ENCODE results near the gene SERPINE3.

The SERPINE3 gene

GRCh38 chr13:51318015-51318414 lies 21.5 kb upstream of the SERPINE3 start:
- H3K9me3 ChIP-seq (ENCODE audit: low read length), result no peaks in the 10 kb centered on the region
- H3K27me3 ChIP-seq (ENCODE audit: insufficient read depth, low read length), result no peaks in the 10 kb centered on the region
- no peak overlapping the region for H2AFZ ChIP-seq (ENCODE audit: low read depth, low read length)
- H3K36me3 ChIP-seq (ENCODE audit: insufficient read depth, low read length), result no peaks in the 10 kb centered on the region
- H3K4me1 ChIP-seq (ENCODE audit: insufficient read depth, low read length), result peaks cover 9% of the 10 kb centered on the region
- H3K4me3 ChIP-seq (ENCODE audit: low read length), result no peak overlapping the region

GRCh38 chr13:51318876-51319275 lies 20.6 kb upstream of the SERPINE3 start:
- Histone ChIP-seq H3K9me3 (ENCODE audit: low read length) (no peaks in the 10 kb centered on the region), H3K27me3 (ENCODE audit: insufficient read depth, low read length) (no peaks in the 10 kb centered on the region), H3K4me1 (ENCODE audit: insufficient read depth, low read length) (peaks cover 9% of the 10 kb centered on the region), H3K4me3 (ENCODE audit: low read length) (no peak overlapping the region), H2AFZ (ENCODE audit: low read depth, low read length) (no peak overlapping the region), H3K36me3 (ENCODE audit: insufficient read depth, low read length) (no peaks in the 10 kb centered on the region)

GRCh38 chr13:51321836-51322235 lies 17.7 kb upstream of the SERPINE3 start:
- no peak overlapping the region for H2AFZ ChIP-seq (ENCODE audit: low read depth, low read length)
- H3K4me3 ChIP-seq (ENCODE audit: low read length), result no peak overlapping the region
- H3K27me3 ChIP-seq (ENCODE audit: insufficient read depth, low read length), result no peaks in the 10 kb centered on the region
- peaks cover 7% of the 10 kb centered on the region for H3K4me1 ChIP-seq (ENCODE audit: insufficient read depth, low read length)
- no peaks in the 10 kb centered on the region for H3K36me3 ChIP-seq (ENCODE audit: insufficient read depth, low read length)
- H3K9me3 ChIP-seq (ENCODE audit: low read length), result no peaks in the 10 kb centered on the region

- H3K4me3 ChIP-seq (ENCODE audit: low read length), result no peak overlapping the region
- no peaks in the 10 kb centered on the region for H3K36me3 ChIP-seq (ENCODE audit: insufficient read depth, low read length)
- no peaks in the 10 kb centered on the region for H3K27me3 ChIP-seq (ENCODE audit: insufficient read depth, low read length)
- no peak overlapping the region for H2AFZ ChIP-seq (ENCODE audit: low read depth, low read length)
- H3K9me3 ChIP-seq (ENCODE audit: low read length), result no peaks in the 10 kb centered on the region
- peaks cover 7% of the 10 kb centered on the region for H3K4me1 ChIP-seq (ENCODE audit: insufficient read depth, low read length)
These were observed 16.7 kb upstream of the SERPINE3 start for GRCh38 chr13:51322826-51323225.

- Histone ChIP-seq H2AFZ (ENCODE audit: low read depth, low read length) (no peak overlapping the region), H3K36me3 (ENCODE audit: insufficient read depth, low read length) (no peaks in the 10 kb centered on the region), H3K4me3 (ENCODE audit: low read length) (no peak overlapping the region), H3K4me1 (ENCODE audit: insufficient read depth, low read length) (peaks cover 7% of the 10 kb centered on the region), H3K9me3 (ENCODE audit: low read length) (no peaks in the 10 kb centered on the region), H3K27me3 (ENCODE audit: insufficient read depth, low read length) (no peaks in the 10 kb centered on the region)
These were observed 15.5 kb upstream of the SERPINE3 start for GRCh38 chr13:51323824-51324511.

- H2AFZ ChIP-seq (ENCODE audit: low read depth, low read length), result no peak overlapping the region
- no peaks in the 10 kb centered on the region for H3K27me3 ChIP-seq (ENCODE audit: insufficient read depth, low read length)
- H3K36me3 ChIP-seq (ENCODE audit: insufficient read depth, low read length), result no peaks in the 10 kb centered on the region
- H3K9me3 ChIP-seq (ENCODE audit: low read length), result no peaks in the 10 kb centered on the region
- H3K4me3 ChIP-seq (ENCODE audit: low read length), result no peak overlapping the region
- H3K4me1 ChIP-seq (ENCODE audit: insufficient read depth, low read length), result peaks cover 7% of the 10 kb centered on the region
These were observed 14.6 kb upstream of the SERPINE3 start for GRCh38 chr13:51324714-51325420.

- Histone ChIP-seq H3K27me3 (ENCODE audit: insufficient read depth, low read length) (no peaks in the 10 kb centered on the region), H3K36me3 (ENCODE audit: insufficient read depth, low read length) (no peaks in the 10 kb centered on the region), H3K9me3 (ENCODE audit: low read length) (no peaks in the 10 kb centered on the region), H3K4me1 (ENCODE audit: insufficient read depth, low read length) (peaks cover 7% of the 10 kb centered on the region), H2AFZ (ENCODE audit: low read depth, low read length) (no peak overlapping the region), H3K4me3 (ENCODE audit: low read length) (no peak overlapping the region)
These were observed 13.7 kb upstream of the SERPINE3 start for GRCh38 chr13:51325837-51326236.

- H3K9me3 ChIP-seq (ENCODE audit: low read length), result no peaks in the 10 kb centered on the region
- no peak overlapping the region for H3K4me3 ChIP-seq (ENCODE audit: low read length)
- H2AFZ ChIP-seq (ENCODE audit: low read depth, low read length), result no peak overlapping the region
- no peaks in the 10 kb centered on the region for H3K36me3 ChIP-seq (ENCODE audit: insufficient read depth, low read length)
- H3K27me3 ChIP-seq (ENCODE audit: insufficient read depth, low read length), result no peaks in the 10 kb centered on the region
- H3K4me1 ChIP-seq (ENCODE audit: insufficient read depth, low read length), result peaks cover 7% of the 10 kb centered on the region
These were observed 12.7 kb upstream of the SERPINE3 start for GRCh38 chr13:51326777-51327176.

- H2AFZ ChIP-seq (ENCODE audit: low read depth, low read length), result no peak overlapping the region
- H3K9me3 ChIP-seq (ENCODE audit: low read length), result no peaks in the 10 kb centered on the region
- H3K4me3 ChIP-seq (ENCODE audit: low read length), result no peak overlapping the region
- H3K4me1 ChIP-seq (ENCODE audit: insufficient read depth, low read length), result peaks cover 7% of the 10 kb centered on the region
- no peaks in the 10 kb centered on the region for H3K27me3 ChIP-seq (ENCODE audit: insufficient read depth, low read length)
- H3K36me3 ChIP-seq (ENCODE audit: insufficient read depth, low read length), result no peaks in the 10 kb centered on the region
These were observed 11.5 kb upstream of the SERPINE3 start for GRCh38 chr13:51327961-51328360.

- H3K4me1 ChIP-seq (ENCODE audit: insufficient read depth, low read length), result peaks cover 7% of the 10 kb centered on the region
These were observed 11.0 kb upstream of the SERPINE3 start for GRCh38 chr13:51328488-51328887.

GRCh38 chr13:51329606-51330005 lies 9.9 kb upstream of the SERPINE3 start:
- no peaks in the 10 kb centered on the region for H3K36me3 ChIP-seq (ENCODE audit: insufficient read depth, low read length)
- H2AFZ ChIP-seq (ENCODE audit: low read depth, low read length), result no peak overlapping the region
- H3K9me3 ChIP-seq (ENCODE audit: low read length), result no peaks in the 10 kb centered on the region
- H3K4me1 ChIP-seq (ENCODE audit: insufficient read depth, low read length), result peaks cover 7% of the 10 kb centered on the region
- no peaks in the 10 kb centered on the region for H3K27me3 ChIP-seq (ENCODE audit: insufficient read depth, low read length)
- no peak overlapping the region for H3K4me3 ChIP-seq (ENCODE audit: low read length)

More at GRCh38 chr13:51328488-51328887, 11.0 kb upstream of the SERPINE3 start:
- no peaks in the 10 kb centered on the region for H3K36me3 ChIP-seq (ENCODE audit: insufficient read depth, low read length)
- H3K27me3 ChIP-seq (ENCODE audit: insufficient read depth, low read length), result no peaks in the 10 kb centered on the region
- no peaks in the 10 kb centered on the region for H3K9me3 ChIP-seq (ENCODE audit: low read length)
- no peak overlapping the region for H2AFZ ChIP-seq (ENCODE audit: low read depth, low read length)
- H3K4me3 ChIP-seq (ENCODE audit: low read length), result no peak overlapping the region

GRCh38 chr13:51330791-51331190 lies 8.7 kb upstream of the SERPINE3 start:
- H3K4me3 ChIP-seq (ENCODE audit: low read length), result no peak overlapping the region
- H3K9me3 ChIP-seq (ENCODE audit: low read length), result no peaks in the 10 kb centered on the region
- no peak overlapping the region for H2AFZ ChIP-seq (ENCODE audit: low read depth, low read length)
- no peaks in the 10 kb centered on the region for H3K36me3 ChIP-seq (ENCODE audit: insufficient read depth, low read length)
- no peaks in the 10 kb centered on the region for H3K27me3 ChIP-seq (ENCODE audit: insufficient read depth, low read length)
- H3K4me1 ChIP-seq (ENCODE audit: insufficient read depth, low read length), result no peaks in the 10 kb centered on the region

- Histone ChIP-seq H2AFZ (ENCODE audit: low read depth, low read length) (no peak overlapping the region), H3K4me1 (ENCODE audit: insufficient read depth, low read length) (no peaks in the 10 kb centered on the region), H3K4me3 (ENCODE audit: low read length) (no peak overlapping the region), H3K36me3 (ENCODE audit: insufficient read depth, low read length) (no peaks in the 10 kb centered on the region), H3K9me3 (ENCODE audit: low read length) (no peaks in the 10 kb centered on the region), H3K27me3 (ENCODE audit: insufficient read depth, low read length) (no peaks in the 10 kb centered on the region)
These were observed 8.1 kb upstream of the SERPINE3 start for GRCh38 chr13:51331354-51331861.
